ENCODE data around the gene LILRA1. TPM values are rescaled to one million over a fixed set of nuclear protein-coding genes. Genes with fewer than 3 reads are reported as not detected.
"Not testable (repeated sequence)": the region's sequence is repeated elsewhere in the genome, so short reads cannot be mapped to it uniquely, and the experiment has no call there.

Gene LILRA1
- total RNA-seq, 1 experiment from 2014 or later, result not detected

DNA sequence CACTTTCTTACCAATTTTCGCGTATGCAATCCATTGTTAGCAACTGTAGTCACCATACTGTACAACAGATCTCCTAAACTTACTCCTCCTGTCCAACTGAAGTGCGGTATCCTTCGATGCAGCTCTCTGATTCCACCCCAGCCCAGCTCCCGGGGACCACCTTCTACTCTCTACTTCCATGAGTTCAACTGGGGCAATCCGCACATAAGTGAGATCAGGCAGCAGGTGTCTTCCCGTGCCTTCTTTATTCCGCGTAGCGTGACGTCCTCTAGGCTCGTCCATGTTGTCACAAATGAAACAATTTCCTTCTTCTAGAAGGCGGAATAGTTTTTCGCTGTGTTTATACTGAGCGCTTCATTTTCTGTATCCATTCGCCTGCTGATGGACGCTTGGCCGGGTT, 45.3 kb downstream of the LILRA1 start:
- BruUV-seq (replicated peaks), result no TSS peak
- no peaks in the 10 kb centered on the region; the same call in 1 of the 2 replicates for H3K4me1 ChIP-seq (ENCODE audit: insufficient read depth, low read length)
- ChIA-PET CTCF (no interaction called here), POLR2A (ENCODE audit: unreplicated experiment) (no interaction called here)
- H3K9ac ChIP-seq (ENCODE audit: low read length), result no peak overlapping the region
- H4K20me1 ChIP-seq (ENCODE audit: low read length), result no peaks in the 10 kb centered on the region
- H3K27ac ChIP-seq (ENCODE audit: low read length), result no peak overlapping the region
- TF ChIP-seq EZH2phosphoT487 (IDR thresholded peaks at IDR 0.05; ENCODE audit: borderline replicate concordance, low read length) (no peak), EZH2 (IDR thresholded peaks at IDR 0.05; ENCODE audit: low read length, unreplicated experiment) (no peak)
- TF ChIP-seq, protein P1, sequence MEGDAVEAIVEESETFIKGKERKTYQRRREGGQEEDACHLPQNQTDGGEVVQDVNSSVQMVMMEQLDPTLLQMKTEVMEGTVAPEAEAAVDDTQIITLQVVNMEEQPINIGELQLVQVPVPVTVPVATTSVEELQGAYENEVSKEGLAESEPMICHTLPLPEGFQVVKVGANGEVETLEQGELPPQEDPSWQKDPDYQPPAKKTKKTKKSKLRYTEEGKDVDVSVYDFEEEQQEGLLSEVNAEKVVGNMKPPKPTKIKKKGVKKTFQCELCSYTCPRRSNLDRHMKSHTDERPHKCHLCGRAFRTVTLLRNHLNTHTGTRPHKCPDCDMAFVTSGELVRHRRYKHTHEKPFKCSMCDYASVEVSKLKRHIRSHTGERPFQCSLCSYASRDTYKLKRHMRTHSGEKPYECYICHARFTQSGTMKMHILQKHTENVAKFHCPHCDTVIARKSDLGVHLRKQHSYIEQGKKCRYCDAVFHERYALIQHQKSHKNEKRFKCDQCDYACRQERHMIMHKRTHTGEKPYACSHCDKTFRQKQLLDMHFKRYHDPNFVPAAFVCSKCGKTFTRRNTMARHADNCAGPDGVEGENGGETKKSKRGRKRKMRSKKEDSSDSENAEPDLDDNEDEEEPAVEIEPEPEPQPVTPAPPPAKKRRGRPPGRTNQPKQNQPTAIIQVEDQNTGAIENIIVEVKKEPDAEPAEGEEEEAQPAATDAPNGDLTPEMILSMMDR (conservative IDR thresholded peaks at IDR 0.05; ENCODE audit: low read depth, low read length), result no peak
- H2AFZ ChIP-seq (ENCODE audit: low read length), result no peak overlapping the region
- H3K4me2 ChIP-seq (ENCODE audit: low read length), result no peak overlapping the region
- DNase-seq, result no peak
- H3K36me3 ChIP-seq (ENCODE audit: low read depth, low read length), result no peaks in the 10 kb centered on the region
- no peaks in the 10 kb centered on the region for H3F3A ChIP-seq (ENCODE audit: low read length, unreplicated experiment)
- peaks cover 59% of the 10 kb centered on the region for H3K27me3 ChIP-seq (ENCODE audit: low read length)
- intact Hi-C loops (cut with micrococcal nuclease), result no loop called here
- no peaks in the 10 kb centered on the region for H3K79me2 ChIP-seq (ENCODE audit: low read length)
- no peak overlapping the region for H3K4me3 ChIP-seq (ENCODE audit: low read length)
- H3K9me3 ChIP-seq (ENCODE audit: low read length), result no peaks in the 10 kb centered on the region
- no peaks in the 10 kb centered on the region for H3K9me2 ChIP-seq (replicated peaks; ENCODE audit: low read length)
- ATAC-seq, result no peak

- CTCF ChIA-PET; H3K4me3 ChIP-seq (ENCODE audit: low read length); ATAC-seq; H3K9ac ChIP-seq (ENCODE audit: low read length); H3K9me3 ChIP-seq (ENCODE audit: low read length); H2AFZ ChIP-seq (ENCODE audit: low read length); H4K20me1 ChIP-seq (ENCODE audit: low read length); H3K27ac ChIP-seq (ENCODE audit: low read length); intact Hi-C loops (cut with micrococcal nuclease); H3F3A ChIP-seq (ENCODE audit: low read length, unreplicated experiment); BruUV-seq (replicated peaks); H3K4me2 ChIP-seq (ENCODE audit: low read length); POLR2A ChIA-PET (ENCODE audit: unreplicated experiment); H3K9me2 ChIP-seq (replicated peaks; ENCODE audit: low read length); H3K4me1 ChIP-seq (ENCODE audit: insufficient read depth, low read length); H3K36me3 ChIP-seq (ENCODE audit: low read depth, low read length); H3K79me2 ChIP-seq (ENCODE audit: low read length); DNase-seq: not testable (repeated sequence)
- peaks cover 71% of the 10 kb centered on the region for H3K27me3 ChIP-seq (ENCODE audit: low read length)
Observed at GRCh38 chr19:54642953-54643352, 49.5 kb downstream of the LILRA1 start.

GRCh38 chr19:54643583-54643982, 50.2 kb downstream of the LILRA1 start:
- BruUV-seq (replicated peaks); ATAC-seq; H3K4me1 ChIP-seq (ENCODE audit: insufficient read depth, low read length); H3K4me2 ChIP-seq (ENCODE audit: low read length); DNase-seq; H3K9me2 ChIP-seq (replicated peaks; ENCODE audit: low read length); H3K79me2 ChIP-seq (ENCODE audit: low read length); H3F3A ChIP-seq (ENCODE audit: low read length, unreplicated experiment); H4K20me1 ChIP-seq (ENCODE audit: low read length); intact Hi-C loops (cut with micrococcal nuclease); H2AFZ ChIP-seq (ENCODE audit: low read length); H3K9me3 ChIP-seq (ENCODE audit: low read length); H3K9ac ChIP-seq (ENCODE audit: low read length); POLR2A ChIA-PET (ENCODE audit: unreplicated experiment); H3K36me3 ChIP-seq (ENCODE audit: low read depth, low read length); H3K27ac ChIP-seq (ENCODE audit: low read length); H3K4me3 ChIP-seq (ENCODE audit: low read length); CTCF ChIA-PET: not testable (repeated sequence)
- peaks cover 76% of the 10 kb centered on the region for H3K27me3 ChIP-seq (ENCODE audit: low read length)

DNA sequence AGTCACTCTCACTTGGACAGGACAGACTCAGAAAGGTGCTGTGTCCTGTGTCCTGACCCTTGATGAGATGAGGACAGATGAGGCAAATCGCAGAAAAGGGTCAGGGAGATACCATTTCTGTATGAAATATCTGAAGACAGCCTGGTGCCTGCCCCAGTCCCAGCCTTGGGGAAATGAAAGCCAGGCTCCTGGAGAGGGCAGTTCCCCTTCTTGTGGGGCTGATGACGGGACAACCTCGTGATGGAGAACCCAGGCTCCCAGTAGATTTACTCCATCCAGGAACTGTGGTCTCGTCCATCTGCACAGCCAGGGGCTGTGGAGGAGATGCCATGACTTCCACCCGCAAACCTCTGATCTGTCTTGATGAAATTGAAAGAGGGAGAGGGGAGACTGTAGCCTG, 50.6 kb downstream of the LILRA1 start:
- intact Hi-C loops (cut with micrococcal nuclease), result no loop called here
- POLR2A ChIA-PET (ENCODE audit: unreplicated experiment), result no interaction called here
- Histone ChIP-seq H2AFZ (ENCODE audit: low read length) (no peak overlapping the region), H4K20me1 (ENCODE audit: low read length) (no peaks in the 10 kb centered on the region), H3K79me2 (ENCODE audit: low read length) (no peaks in the 10 kb centered on the region), H3K4me2 (ENCODE audit: low read length) (no peak overlapping the region), H3K27me3 (ENCODE audit: low read length) (peaks cover 76% of the 10 kb centered on the region), H3K27ac (ENCODE audit: low read length) (no peak overlapping the region), H3K9me2 (replicated peaks; ENCODE audit: low read length) (no peaks in the 10 kb centered on the region), H3K36me3 (ENCODE audit: low read depth, low read length) (no peaks in the 10 kb centered on the region), H3K4me3 (ENCODE audit: low read length) (no peak overlapping the region), H3K9me3 (ENCODE audit: low read length) (no peaks in the 10 kb centered on the region), H3K9ac (ENCODE audit: low read length) (no peak overlapping the region), H3K4me1 (ENCODE audit: insufficient read depth, low read length) (no peaks in the 10 kb centered on the region), H3F3A (ENCODE audit: low read length, unreplicated experiment) (no peaks in the 10 kb centered on the region)
- TF ChIP-seq, protein P1 (conservative IDR thresholded peaks at IDR 0.05; ENCODE audit: low read depth, low read length), result no peak
- TF ChIP-seq EZH2 (IDR thresholded peaks at IDR 0.05; ENCODE audit: low read length, unreplicated experiment) (no peak), EZH2phosphoT487 (IDR thresholded peaks at IDR 0.05; ENCODE audit: borderline replicate concordance, low read length) (no peak)
- ATAC-seq, result no peak
- no TSS peak for BruUV-seq (replicated peaks)
- no peak for DNase-seq
- CTCF ChIA-PET, result no interaction called here
